Right ventricle myocardium superior (tissue), 1 donor: ENCODE results near the gene ZNF154. TPM values are rescaled to one million over a fixed set of nuclear protein-coding genes. Genes with fewer than 3 reads are reported as not detected.
A peak's percentile ranks its signal among the peaks of the same experiment; 100 is the strongest.

Experiments used
- ATAC-seq: fragments of 200-7000 bp; cut with Tn5 transposase; one replicate; pipeline ENCODE4 v1.9.1; 2020; ENCODE audit warnings: mild to moderate bottlenecking; ENCODE audit not compliant: poor library complexity
- DNase-seq: peaks from one replicate; pipeline ENCODE4 v3.0.0-alpha.2; 2020
- intact Hi-C: fragments of 100-400 bp; cut with DNase I; formaldehyde crosslinking; loops from one replicate; pipeline ENCODE4 v1.11.2; 2022
- total RNA-seq: library from RNA; stranded (reverse); fragmentation: NEBNext Ultra II Directional; extraction: Animal tissue kit (Norgen Biotek cat#: 25700); gene quantifications from one replicate; pipeline ENCODE4 v1.2.1, GENCODE V29; 2021
- donor health status: DM: no; HTN: yes; CAD: no; lungs with severe emphysema.

Gene ZNF154
- total RNA-seq, 1 donor from 2014 or later: 3.1 TPM

- ATAC-seq: no peak
- intact Hi-C loops: no loop called here
- no peak for DNase-seq
These were observed 21.5 kb downstream of the ZNF154 start for GRCh38 chr19:57687363-57688010.

GRCh38 chr19:57686727-57687126 lies 22.3 kb downstream of the ZNF154 start:
- no peak for DNase-seq
- no peak for ATAC-seq
- intact Hi-C loops: no loop called here

DNA sequence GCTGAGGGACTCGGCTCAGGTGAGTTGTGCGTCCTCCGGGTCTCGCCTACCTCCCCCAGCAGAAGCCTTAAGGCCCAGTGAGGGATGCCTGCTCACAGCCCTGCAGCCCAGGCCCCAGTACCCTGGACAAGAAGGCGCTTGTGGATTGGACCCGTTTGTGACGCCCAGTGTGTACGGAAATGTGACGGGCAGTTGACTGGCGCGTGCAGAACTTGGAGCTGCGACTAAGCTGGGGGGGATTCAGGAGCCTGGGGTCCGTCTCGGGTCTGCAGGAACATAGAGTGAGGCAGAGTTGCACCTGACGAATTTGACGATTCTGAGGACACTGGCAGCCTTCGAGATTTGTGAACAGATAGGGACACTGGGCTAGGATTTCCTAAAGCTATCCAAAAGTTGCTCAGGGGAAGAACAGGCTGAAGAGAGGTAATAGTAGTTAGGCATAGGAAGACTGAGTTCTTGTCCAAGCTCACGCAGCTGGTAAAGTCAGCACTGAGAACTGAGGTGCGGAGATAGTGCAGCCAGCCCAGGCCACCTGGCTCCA lies 26.7 kb downstream of the ZNF154 start:
- no peak for DNase-seq
- ATAC-seq: no peak
- intact Hi-C loops: no loop called here

- no peak for ATAC-seq
- intact Hi-C loops: no loop called here
- no peak for DNase-seq
These were observed 33.1 kb downstream of the ZNF154 start for GRCh38 chr19:57675881-57676280.

DNA sequence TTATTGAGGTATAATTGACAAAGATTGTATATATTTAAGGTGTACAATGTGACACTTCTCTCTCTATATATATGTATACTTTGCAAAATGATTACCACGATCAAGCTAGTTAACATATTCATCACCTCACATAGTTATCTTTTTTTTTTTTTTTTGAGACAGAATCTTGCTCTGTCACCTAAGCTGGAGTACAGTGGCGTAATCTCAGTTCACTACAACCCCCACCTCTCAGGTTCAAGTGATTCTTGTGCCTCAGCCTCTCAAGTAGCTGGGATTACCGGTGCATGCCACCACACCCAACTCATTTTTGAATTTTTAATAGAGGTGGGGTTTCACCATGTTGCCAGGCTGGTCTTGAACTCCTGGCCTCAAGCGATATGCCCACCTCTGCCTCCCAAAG lies 36.5 kb downstream of the ZNF154 start:
- ATAC-seq: no peak
- intact Hi-C loops: no loop called here
- no peak for DNase-seq

GRCh38 chr19:57671124-57671895 lies 37.7 kb downstream of the ZNF154 start:
- DNase-seq (no peak), ATAC-seq (no peak)
- intact Hi-C loops: no loop called here

DNA sequence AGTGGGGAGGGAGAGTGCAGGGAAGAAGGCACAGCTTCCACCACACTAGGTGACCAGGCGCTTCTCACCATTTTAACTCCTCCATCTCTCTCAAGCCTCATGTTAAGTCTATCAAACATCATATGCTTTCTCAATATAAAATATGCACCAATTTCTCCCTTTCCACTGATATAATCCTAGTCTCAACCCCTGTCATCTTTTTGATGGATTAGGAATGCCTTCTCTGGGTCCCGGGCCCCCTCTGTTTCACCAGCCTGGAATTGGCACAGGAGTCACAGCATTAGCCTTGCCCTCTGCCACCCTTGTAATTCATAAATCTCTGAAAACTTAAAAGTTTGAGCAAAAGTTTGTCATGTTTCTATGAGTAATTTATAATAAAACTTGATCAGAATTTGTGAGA lies 40.4 kb downstream of the ZNF154 start, which contains the start of gene ZSCAN4:
Gene ZSCAN4, plus strand, starts transcription at position 301 of the 400 bp plus-strand sequence. CDS start 7,211 bp downstream, outside the sequence.
- intact Hi-C loops: no loop called here
- ATAC-seq (no peak), DNase-seq (no peak)

- DNase-seq: no peak
- intact Hi-C loops: no loop called here
- ATAC-seq: no peak
These were observed 41.8 kb downstream of the ZNF154 start for GRCh38 chr19:57667228-57667627.

GRCh38 chr19:57665261-57665806 lies 43.7 kb downstream of the ZNF154 start:
- no peak for DNase-seq
- intact Hi-C loops: no loop called here

GRCh38 chr19:57664269-57665127 lies 44.5 kb downstream of the ZNF154 start:
- peak; percentile 70 for DNase-seq
- peak; percentile 97 for ATAC-seq
- intact Hi-C loops: no loop called here

More at GRCh38 chr19:57665261-57665806, 43.7 kb downstream of the ZNF154 start:
- no peak for ATAC-seq

- intact Hi-C loops: no loop called here
- DNase-seq (no peak), ATAC-seq (no peak)
These were observed 52.7 kb downstream of the ZNF154 start for GRCh38 chr19:57656346-57656745.

DNA sequence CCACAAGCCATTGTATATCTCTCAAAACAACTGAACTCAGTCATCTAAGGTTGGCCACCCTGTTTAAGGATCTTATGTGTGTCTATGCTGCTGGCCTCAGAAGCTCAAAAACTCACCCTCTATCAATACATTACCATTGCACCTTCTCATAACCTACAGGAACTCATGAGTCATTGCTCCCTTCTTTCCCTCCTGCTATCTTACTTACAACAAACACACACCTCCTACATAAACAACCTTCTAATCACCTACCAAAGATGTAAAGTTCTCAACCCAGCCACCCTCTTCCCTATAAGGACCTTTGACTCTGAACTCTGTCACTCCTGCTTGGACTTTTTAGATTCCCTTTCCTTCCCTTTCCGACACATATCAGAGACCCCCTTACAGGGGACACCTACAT lies 53.6 kb downstream of the ZNF154 start:
- DNase-seq (no peak), ATAC-seq (no peak)
- intact Hi-C loops: no loop called here

GRCh38 chr19:57653689-57654088 lies 55.3 kb downstream of the ZNF154 start:
- intact Hi-C loops: no loop called here
- no peak for ATAC-seq
- DNase-seq: no peak

DNA sequence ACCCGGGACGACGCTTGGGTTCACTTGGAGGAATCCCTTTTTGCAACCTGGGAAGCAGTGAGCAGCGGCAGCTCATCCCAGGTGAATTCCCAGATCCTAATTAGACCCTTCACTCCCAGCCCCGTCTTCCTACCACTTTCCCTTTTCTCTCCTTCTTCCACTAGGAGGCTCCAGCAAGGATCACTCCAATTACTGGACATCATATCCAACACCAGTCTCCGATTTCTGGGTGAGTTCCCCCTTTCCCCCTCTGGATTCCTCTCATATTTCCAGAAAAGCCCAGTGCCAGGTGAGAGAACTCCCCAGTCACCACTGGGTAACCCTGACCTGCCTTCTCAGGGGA lies 57.4 kb downstream of the ZNF154 start:
- intact Hi-C loops: no loop called here
- no peak for ATAC-seq
- DNase-seq: no peak

DNA sequence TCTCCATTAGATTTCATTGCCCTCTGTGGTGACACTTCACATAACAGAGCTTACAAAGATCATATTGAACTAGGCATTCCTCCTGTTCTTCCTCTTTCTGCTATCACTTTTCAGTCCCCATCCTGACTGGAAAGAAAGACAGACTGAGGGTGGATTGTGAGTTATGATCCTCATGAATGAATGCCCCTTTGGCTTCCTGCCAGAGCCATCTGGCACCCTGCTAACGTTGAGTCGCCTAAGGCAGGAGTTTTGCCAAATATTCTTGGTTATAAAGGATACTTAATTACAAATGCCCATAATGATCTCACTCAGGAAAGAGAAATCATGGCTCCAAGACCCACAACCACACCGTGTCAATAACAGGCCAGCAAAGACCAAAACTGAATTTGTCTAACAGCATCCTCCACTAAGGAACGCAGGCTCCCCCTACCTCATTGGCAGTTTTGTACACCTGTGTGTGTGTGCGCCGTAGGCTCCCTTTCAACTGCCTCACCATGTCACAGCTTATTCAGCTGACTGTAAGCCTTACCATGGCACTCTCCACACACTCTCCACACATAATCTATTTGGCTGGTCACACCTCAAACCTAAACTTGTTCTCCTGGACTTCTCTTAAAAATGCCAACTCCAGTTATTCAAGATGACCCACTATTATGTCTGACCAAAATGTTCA lies 60.5 kb downstream of the ZNF154 start:
- DNase-seq (no peak), ATAC-seq (no peak)
- intact Hi-C loops: no loop called here
